Effector CD8-positive, alpha-beta T cell (primary cell): Measurements from ENCODE around the gene GRIA2.

ENCODE experiments used
- DNase-seq: peaks from one replicate; lab custom pipeline; 2025; lab: John Stamatoyannopoulos, UW

Gene GRIA2

GRCh38 chr4:157389741-157390140, 169.2 kb downstream of the GRIA2 start:
- DNase-seq = no peak

GRCh38 chr4:157405070-157405469, 184.5 kb downstream of the GRIA2 start:
- no peak for DNase-seq
